Ovary (tissue), 3 donors: ENCODE results near the gene CENPVL1.
"Not testable (repeated sequence)": the region's sequence is repeated elsewhere in the genome, so short reads cannot be mapped to it uniquely, and the experiment has no call there.

Experiments used
- CTCF ChIP-seq, 3 donors: fragments of 450-650 bp in 2 of 3; fragments of 200-600 bp in 1 of 3; IDR thresholded peaks; one replicate each; pipeline versions ENCODE4 v1.5.1 to v1.8.0; 2016 to 2022; ENCODE audit warnings: antibody characterized with exemption in 3 of 3, mild to moderate bottlenecking in 1 of 3
- EP300 ChIP-seq: sonication (generic); formaldehyde crosslinking; IDR thresholded peaks from one replicate; pipeline ENCODE4 v1.6.1; 2017; ENCODE audit warnings: antibody characterized with exemption
- POLR2A ChIP-seq: fragments of 450-650 bp; IDR thresholded peaks from one replicate; pipeline ENCODE4 v1.6.1; 2017; ENCODE audit warnings: antibody characterized with exemption, mild to moderate bottlenecking, moderate library complexity
- donor health status: DM: no; HTN: no; CAD: no.

DNA sequence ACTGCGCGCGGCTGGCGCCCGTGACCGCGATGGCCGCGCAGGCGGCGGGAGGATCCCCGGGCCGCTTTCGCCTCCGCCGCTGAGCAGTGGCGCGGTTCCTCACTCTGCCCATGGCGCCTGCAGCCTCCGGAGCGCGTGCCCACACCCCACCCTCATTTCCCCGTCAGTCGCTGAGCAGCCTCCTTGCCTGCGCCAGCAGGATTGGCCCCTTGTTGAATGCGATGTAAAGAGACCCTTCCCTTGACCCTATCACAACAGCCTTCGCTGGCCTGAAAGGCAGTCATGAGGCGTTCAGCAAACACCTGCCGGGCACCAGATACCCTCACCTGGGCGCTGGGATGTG lies 27.6 kb upstream of the CENPVL1 start, which contains the start of gene CENPVL2:
- not testable (repeated sequence) for TF ChIP-seq EP300; CTCF (IDR thresholded peaks at IDR 0.05); POLR2A
